Keratinocyte (primary cell): Measurements from ENCODE around the gene ZBTB3. TPM values are rescaled to one million over a fixed set of nuclear protein-coding genes. Genes with fewer than 3 reads are reported as not detected.
"Not testable (repeated sequence)": the region's sequence is repeated elsewhere in the genome, so short reads cannot be mapped to it uniquely, and the experiment has no call there.

Source experiments
- DNase-seq: peaks from one replicate; pipeline ENCODE4 v3.0.0-alpha.2; 2011; ENCODE audit warnings: low read depth, missing footprints, low spot score
- FAIRE-seq: peaks from 2 replicates; lab custom pipeline; 2011; peaks lifted over from hg19 to GRCh38; lab: Jason Lieb, UNC
- H2AFZ ChIP-seq: 2 replicates; pipeline ENCODE4 v1.6.0; 2012; ENCODE audit warnings: low read length, control low read depth, inconsistent platforms; ENCODE audit not compliant: control insufficient read depth
- H3K27ac ChIP-seq: 2 replicates; pipeline ENCODE4 v1.5.1; 2011; ENCODE audit warnings: low read length; ENCODE audit not compliant: control insufficient read depth, insufficient read depth
- H3K27me3 ChIP-seq: 3 replicates; pipeline ENCODE4 v1.6.0; 2011; ENCODE audit warnings: low read length; ENCODE audit not compliant: control insufficient read depth, insufficient read depth; ENCODE audit errors: extremely low read depth
- H3K36me3 ChIP-seq, 2 experiments: 2 replicates in 1 of 2; 3 replicates in 1 of 2; pipeline ENCODE4 v1.5.1; 2011; ENCODE audit warnings: low read length in 2 of 2, mild to moderate bottlenecking in 1 of 2; ENCODE audit not compliant: control insufficient read depth in 2 of 2, insufficient read depth in 2 of 2; ENCODE audit errors: extremely low read depth in 1 of 2
- H3K4me1 ChIP-seq: 3 replicates; pipeline ENCODE4 v1.5.1; 2011; ENCODE audit warnings: low read length; ENCODE audit not compliant: control insufficient read depth, insufficient read depth; ENCODE audit errors: extremely low read depth
- H3K4me2 ChIP-seq: 3 replicates; pipeline ENCODE4 v1.6.0; 2011; ENCODE audit warnings: low read depth, low read length; ENCODE audit not compliant: control insufficient read depth, insufficient read depth; ENCODE audit errors: extremely low read depth
- H3K4me3 ChIP-seq, 3 experiments: fragments of 200-600 bp in 1 of 3; sonication (generic) in 1 of 3; 2 replicates in 2 of 3; 3 replicates in 1 of 3; pipeline ENCODE4 v1.5.1; 2011 to 2016; ENCODE audit warnings: low read length in 3 of 3, mild to moderate bottlenecking in 3 of 3, control low read depth in 2 of 3, inconsistent platforms in 1 of 3, low read depth in 1 of 3, mixed read lengths in 1 of 3, mixed run types in 1 of 3, moderate library complexity in 1 of 3; ENCODE audit not compliant: control insufficient read depth in 2 of 3, insufficient read depth in 2 of 3; ENCODE audit errors: extremely low read depth in 1 of 3
- H3K79me2 ChIP-seq: 2 replicates; pipeline ENCODE4 v1.6.0; 2012; ENCODE audit warnings: low read length; ENCODE audit not compliant: control insufficient read depth, insufficient read depth
- H3K9ac ChIP-seq: 3 replicates; pipeline ENCODE4 v1.6.0; 2011; ENCODE audit warnings: low read length; ENCODE audit not compliant: control insufficient read depth, insufficient read depth; ENCODE audit errors: extremely low read depth
- H3K9me1 ChIP-seq: 3 replicates; pipeline ENCODE4 v1.6.0; 2011; ENCODE audit warnings: low read length; ENCODE audit not compliant: control insufficient read depth, insufficient read depth; ENCODE audit errors: extremely low read depth
- H3K9me3 ChIP-seq: 2 replicates; pipeline ENCODE4 v1.5.1; 2012; ENCODE audit warnings: low read depth, low read length; ENCODE audit not compliant: control insufficient read depth
- H4K20me1 ChIP-seq: 3 replicates; pipeline ENCODE4 v1.6.0; 2011; ENCODE audit warnings: low read length; ENCODE audit not compliant: control insufficient read depth, insufficient read depth; ENCODE audit errors: extremely low read depth
- EZH2 ChIP-seq: IDR thresholded peaks from one replicate; pipeline ENCODE4 v1.6.1; 2012; ENCODE audit warnings: inconsistent platforms, mild to moderate bottlenecking, low read length, moderate library complexity
- dilution Hi-C: fragments of 300-500 bp; cut with MboI; formaldehyde crosslinking; loops from one replicate; pipeline ENCODE4 v1.7.0; 2020; ENCODE audit warnings: low sequenced_read_pairs; ENCODE audit not compliant: extremely low pct_ligation_motif_present
- polyA plus RNA-seq, 5 experiments: library from polyadenylated mRNA; depleted of rRNA in 3 of 5; stranded (reverse) in 3 of 5; stranded (forward) in 1 of 5; unstranded in 1 of 5; fragments of >200 nt; gene quantifications; 1 replicate in 1 of 5; 2 replicates in 3 of 5; 3 replicates in 1 of 5; pipeline versions ENCODE4 v1.2.1 to v1.2.3, GENCODE V29; 2011 to 2012; ENCODE audit warnings: missing spikeins in 2 of 5, low read depth in 1 of 5, low replicate concordance in 1 of 5
- TF ChIP-seq, protein P1 (sequence below), 3 experiments: IDR thresholded peaks in 1 of 3; conservative IDR thresholded peaks in 1 of 3; optimal IDR thresholded peaks in 1 of 3; 2 replicates in 2 of 3; 3 replicates in 1 of 3; pipeline versions ENCODE3 to v1.5.1; 2011; ENCODE audit warnings: low read length in 3 of 3, mild to moderate bottlenecking in 3 of 3, moderate library complexity in 2 of 3, control low read depth in 1 of 3, inconsistent platforms in 1 of 3; ENCODE audit not compliant: insufficient read depth in 2 of 3; ENCODE audit errors: extremely low read depth in 1 of 3

The ZBTB3 gene
- polyA plus RNA-seq, 1 donor (not counting 4 experiments of a cell fraction or from before 2014, with no cell fraction given) = 3.4 TPM

DNA sequence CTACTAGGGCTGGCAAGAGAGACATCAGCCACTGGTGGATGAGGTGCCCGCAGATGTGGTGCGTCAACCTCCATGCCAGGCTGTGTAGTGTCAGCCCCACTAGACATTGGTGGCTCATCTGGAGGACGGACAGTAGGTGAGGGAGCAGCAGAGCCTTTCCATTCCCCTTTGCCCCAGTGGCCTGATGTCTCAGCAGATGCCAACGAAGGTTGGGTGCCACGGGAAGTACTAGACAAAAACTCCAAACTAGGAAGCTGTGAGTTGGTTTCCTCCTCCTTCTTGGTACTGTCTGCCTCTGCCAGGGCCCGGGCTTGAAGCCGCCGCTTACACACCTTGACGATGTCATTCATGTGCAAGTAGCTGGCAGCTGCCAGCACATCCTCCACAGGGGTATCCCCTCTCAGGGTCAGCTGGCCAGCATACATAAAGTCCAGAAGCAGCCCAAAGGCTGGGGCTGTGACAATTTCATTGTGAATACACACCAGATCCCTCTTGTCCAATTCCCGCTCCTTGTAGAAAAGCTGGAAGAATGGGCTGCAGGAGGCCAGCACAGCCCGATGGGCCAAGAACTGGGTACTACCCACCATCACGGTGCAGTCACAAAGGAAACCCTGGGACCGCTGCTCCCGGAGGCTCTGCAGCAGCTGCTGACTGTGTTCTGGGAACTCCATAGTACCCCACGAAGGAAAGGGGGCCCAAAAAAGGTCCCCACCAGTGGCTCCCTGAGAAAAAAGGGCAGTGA is 795 bp downstream of the ZBTB3 start:
- H3K27me3 ChIP-seq = no peaks in the 10 kb centered on the region
- peaks cover 16% of the 10 kb centered on the region for H3K79me2 ChIP-seq
- peak overlapping the region; percentile 90 for H2AFZ ChIP-seq
- peak overlapping the region; percentile 94 for H3K27ac ChIP-seq
- dilution Hi-C loops = no loop called here
- DNase-seq (no peak), FAIRE-seq (no peak)
- no peak for TF ChIP-seq EZH2
- peak overlapping the region; percentile 70 to 95 (median 85) for H3K4me3 ChIP-seq
- H3K4me1 ChIP-seq = peaks cover 11% of the 10 kb centered on the region
- no peaks in the 10 kb centered on the region for H3K9me3 ChIP-seq
- H3K9ac ChIP-seq = peak overlapping the region; percentile 95
- H3K36me3 ChIP-seq = peaks cover 9 to 17% of the 10 kb centered on the region in 2 experiments
- no peaks in the 10 kb centered on the region for H4K20me1 ChIP-seq
- peaks cover 2% of the 10 kb centered on the region for H3K9me1 ChIP-seq
- H3K4me2 ChIP-seq = peak overlapping the region; percentile 83

GRCh38 chr11:62752177-62752785 is 1.7 kb downstream of the ZBTB3 start:
- DNase-seq = no peak
- H3K4me1 ChIP-seq = peaks cover 11% of the 10 kb centered on the region
- H3K36me3 ChIP-seq = peaks cover 9 to 17% of the 10 kb centered on the region in 2 experiments
- H2AFZ ChIP-seq = no peak overlapping the region
- H3K9me3 ChIP-seq = no peaks in the 10 kb centered on the region
- H4K20me1 ChIP-seq = no peaks in the 10 kb centered on the region
- no peak for FAIRE-seq
- no peak overlapping the region for H3K4me3 ChIP-seq
- peaks cover 16% of the 10 kb centered on the region for H3K79me2 ChIP-seq
- peaks cover 2% of the 10 kb centered on the region for H3K9me1 ChIP-seq
- H3K4me2 ChIP-seq = no peak overlapping the region
- H3K27me3 ChIP-seq = no peaks in the 10 kb centered on the region
- no peak overlapping the region for H3K27ac ChIP-seq
- dilution Hi-C loops = no loop called here
- no peak for TF ChIP-seq EZH2
- TF ChIP-seq, protein P1, sequence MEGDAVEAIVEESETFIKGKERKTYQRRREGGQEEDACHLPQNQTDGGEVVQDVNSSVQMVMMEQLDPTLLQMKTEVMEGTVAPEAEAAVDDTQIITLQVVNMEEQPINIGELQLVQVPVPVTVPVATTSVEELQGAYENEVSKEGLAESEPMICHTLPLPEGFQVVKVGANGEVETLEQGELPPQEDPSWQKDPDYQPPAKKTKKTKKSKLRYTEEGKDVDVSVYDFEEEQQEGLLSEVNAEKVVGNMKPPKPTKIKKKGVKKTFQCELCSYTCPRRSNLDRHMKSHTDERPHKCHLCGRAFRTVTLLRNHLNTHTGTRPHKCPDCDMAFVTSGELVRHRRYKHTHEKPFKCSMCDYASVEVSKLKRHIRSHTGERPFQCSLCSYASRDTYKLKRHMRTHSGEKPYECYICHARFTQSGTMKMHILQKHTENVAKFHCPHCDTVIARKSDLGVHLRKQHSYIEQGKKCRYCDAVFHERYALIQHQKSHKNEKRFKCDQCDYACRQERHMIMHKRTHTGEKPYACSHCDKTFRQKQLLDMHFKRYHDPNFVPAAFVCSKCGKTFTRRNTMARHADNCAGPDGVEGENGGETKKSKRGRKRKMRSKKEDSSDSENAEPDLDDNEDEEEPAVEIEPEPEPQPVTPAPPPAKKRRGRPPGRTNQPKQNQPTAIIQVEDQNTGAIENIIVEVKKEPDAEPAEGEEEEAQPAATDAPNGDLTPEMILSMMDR (optimal IDR thresholded peaks at IDR 0.05 in 1 of 3, IDR thresholded peaks at IDR 0.05 in 1 of 3, conservative IDR thresholded peaks at IDR 0.05 in 1 of 3; ENCODE audit: extremely low read depth in 1 of 3, insufficient read depth in 2 of 3, low read length in 3 of 3) = no peak
- H3K9ac ChIP-seq = no peak overlapping the region

GRCh38 chr11:62749931-62750330 is 4.0 kb downstream of the ZBTB3 start:
- H3K9me1 ChIP-seq, DNase-seq, H2AFZ ChIP-seq, H3K4me3 ChIP-seq, FAIRE-seq, H3K4me2 ChIP-seq, dilution Hi-C loops, H4K20me1 ChIP-seq, H3K9me3 ChIP-seq, H3K9ac ChIP-seq, H3K27ac ChIP-seq, H3K27me3 ChIP-seq: not testable (repeated sequence)
- peaks cover 11% of the 10 kb centered on the region for H3K4me1 ChIP-seq
- peaks cover 9 to 17% of the 10 kb centered on the region in 2 experiments for H3K36me3 ChIP-seq
- H3K79me2 ChIP-seq = peaks cover 16% of the 10 kb centered on the region
